GM21717 (cell line): ENCODE measurements around the gene RPL39L.
A peak's percentile ranks its signal among the peaks of the same experiment; 100 is the strongest.

Source experiments
- ATAC-seq: cut with Tn5 transposase; IDR thresholded peaks from one replicate; pipeline ENCODE4 v1.9.1; 2021; ENCODE audit warnings: mild to moderate bottlenecking, moderate library complexity; ENCODE audit not compliant: unreplicated experiment

The RPL39L gene

DNA sequence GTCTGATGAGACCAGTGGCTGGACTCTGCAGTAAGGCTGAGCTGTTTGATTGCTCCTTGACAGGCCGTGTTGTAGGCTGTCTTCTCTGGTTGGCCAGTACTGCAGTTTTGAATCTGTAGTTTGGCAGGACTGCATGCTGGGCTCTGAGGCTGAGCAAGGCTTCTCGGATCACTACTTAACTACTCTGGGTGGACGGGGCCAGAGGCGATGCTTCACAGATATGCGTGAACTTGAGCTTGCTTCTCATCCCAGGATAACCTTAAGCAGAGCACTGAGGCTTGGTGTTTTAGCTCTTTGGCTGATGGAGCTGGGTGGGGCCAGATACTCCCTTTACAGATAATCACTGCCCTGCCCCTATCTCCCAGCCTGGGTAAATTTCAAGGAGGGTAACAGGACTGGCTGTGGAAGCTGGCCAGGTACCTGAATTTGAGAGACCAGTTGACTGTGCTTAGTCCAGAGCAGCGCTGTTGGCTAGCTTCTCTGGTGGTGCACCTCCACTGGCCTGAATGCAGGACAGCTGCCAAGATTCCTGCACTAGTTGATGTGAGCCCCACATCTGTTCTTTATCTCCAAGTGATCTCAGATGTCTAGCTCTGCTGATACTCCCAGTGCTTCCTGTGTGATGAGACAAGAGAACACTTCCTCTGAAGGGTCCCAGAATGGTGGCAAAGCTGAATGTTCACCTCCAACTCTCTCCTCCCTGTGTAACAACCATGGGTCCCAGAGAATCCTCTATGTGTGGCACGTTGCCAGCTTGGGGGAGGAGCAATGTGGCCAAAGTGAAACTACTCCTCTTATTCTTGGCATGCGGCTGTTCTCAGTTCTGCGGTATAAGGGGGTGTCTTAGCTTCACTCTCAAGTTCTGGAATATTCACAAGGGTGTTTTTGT lies 37.9 kb downstream of the RPL39L start:
- ATAC-seq, result peak; percentile 56

DNA sequence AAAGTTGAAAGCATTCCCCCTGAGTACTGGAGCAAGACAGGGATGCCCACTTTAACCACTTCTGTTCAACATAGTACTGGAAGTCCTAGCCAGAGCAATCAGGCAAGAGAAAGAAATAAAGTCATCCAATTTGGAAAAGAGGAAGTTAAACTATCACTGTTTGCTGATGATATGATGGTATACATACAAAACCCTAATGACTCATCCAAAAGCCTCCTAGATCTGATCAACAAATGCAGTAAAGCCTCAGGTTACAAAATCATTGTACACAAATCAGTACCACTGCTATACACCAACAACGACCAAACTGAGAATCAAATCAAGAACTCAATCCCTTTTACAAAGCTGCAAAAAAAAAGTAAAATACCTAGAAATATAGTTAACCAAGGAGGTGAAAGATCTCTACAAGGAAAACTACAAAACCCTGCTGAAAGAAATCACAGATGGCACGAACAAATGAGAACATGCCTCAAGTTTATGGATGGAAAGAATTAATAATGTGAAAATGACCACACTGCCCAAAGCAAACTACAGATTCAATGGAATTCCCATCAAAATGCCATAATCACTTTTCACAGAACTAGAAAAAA lies 40.3 kb downstream of the RPL39L start:
- no peak for ATAC-seq

DNA sequence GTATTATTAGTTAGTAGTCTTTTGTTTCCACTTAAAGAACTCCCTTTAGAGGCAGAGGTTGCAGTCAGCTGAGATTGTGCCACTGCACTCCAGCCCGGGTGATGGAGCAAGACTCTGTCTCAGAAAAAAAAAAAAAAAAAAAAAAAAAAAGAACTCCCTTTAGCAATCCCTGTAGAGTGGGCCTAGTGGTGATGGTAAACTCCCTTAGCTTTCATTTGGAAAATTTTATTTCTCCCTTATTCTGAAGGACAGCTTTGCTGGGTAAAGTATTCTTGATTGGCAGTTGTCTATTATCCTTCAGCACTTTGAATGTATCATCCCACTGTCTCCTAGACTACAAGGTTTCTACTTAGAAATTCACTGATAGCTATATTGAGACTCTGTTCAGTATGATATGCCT lies 46.0 kb downstream of the RPL39L start:
- no peak for ATAC-seq

DNA sequence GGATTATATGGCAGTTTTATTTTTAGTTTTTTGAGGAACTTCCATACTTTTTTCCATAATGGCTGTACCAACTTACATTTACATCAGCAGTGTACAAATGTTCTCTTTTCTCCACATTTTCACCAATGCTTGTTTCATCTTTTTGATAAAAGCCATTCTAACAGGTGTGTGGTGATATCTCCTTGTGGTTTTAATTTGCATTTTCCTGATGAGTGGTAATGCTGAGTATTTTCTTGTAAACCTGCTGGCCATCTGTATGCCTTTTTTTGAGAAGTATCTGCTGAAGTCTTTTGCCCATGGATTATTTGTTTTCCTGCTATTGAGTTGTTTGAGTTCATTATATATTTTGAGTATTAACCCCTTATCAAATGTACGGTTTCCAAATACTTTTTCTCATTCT lies 50.6 kb downstream of the RPL39L start:
- ATAC-seq, result no peak

DNA sequence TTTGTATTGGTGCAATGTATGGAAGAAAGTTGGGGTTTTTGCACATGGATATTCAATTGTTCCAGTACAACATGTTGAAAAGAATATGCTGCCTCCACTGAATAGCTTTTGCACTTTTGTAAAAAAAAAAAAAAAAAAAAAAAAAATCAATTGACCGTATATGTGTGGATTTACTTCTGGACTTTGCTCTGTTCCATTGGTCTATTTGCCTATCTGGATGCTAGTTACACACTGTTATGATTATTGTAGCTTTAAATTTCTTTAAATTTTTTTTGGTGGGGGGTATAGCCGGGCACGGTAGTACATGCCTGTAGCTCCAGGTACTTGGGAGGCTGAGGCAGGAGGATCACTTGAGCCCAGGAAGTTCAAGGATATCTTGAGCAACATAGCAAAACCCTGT lies 52.5 kb downstream of the RPL39L start:
- no peak for ATAC-seq

DNA sequence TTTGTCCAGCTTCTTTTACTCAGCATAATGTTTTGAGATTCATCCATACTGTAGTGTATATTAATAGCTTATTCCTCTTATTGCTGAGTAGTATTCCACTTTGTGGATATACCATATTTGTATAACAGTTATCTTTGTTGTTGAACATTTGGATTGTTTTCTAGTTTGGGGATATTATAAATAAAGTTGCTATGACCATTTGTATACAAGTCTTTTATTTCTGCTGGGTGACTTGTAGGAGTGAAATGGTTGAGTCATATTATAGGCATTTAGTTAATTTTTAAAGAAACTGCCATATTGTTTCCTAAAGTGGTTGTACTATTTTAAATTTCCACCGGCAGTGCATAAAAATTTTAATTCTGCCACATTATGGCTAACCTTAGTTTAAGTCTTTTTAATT lies 53.4 kb downstream of the RPL39L start:
- ATAC-seq, result no peak

DNA sequence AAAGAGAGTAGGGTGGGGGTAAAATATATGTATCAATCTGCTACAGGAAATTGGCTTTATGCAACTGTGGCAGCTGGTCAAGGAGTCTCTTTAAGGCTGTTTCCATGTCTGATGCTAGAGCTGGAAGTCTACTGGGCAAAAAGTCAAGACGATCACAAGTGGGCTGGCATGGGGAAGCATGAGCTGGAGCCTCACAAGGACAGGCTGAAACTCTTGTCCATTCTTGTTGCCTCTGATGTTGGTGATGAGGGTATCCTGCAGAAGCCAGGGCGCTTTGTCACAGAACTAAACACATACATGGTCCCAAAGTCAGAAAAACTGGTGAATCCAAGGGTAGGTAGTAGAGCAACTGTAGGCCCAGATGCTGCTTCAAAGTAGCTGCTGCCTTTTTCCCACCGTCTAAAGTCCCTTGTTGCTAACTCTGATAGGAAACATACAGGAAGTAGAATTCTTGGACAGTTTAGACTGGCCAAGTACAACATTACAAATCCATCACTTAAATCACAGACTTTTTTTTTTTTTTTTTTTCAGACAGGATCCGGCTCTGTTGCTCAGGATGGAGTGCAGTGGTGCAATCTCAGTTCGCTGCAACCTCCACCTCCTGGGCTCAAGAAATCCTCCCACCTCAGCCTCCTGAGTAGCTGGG lies 54.2 kb downstream of the RPL39L start:
- no peak for ATAC-seq

DNA sequence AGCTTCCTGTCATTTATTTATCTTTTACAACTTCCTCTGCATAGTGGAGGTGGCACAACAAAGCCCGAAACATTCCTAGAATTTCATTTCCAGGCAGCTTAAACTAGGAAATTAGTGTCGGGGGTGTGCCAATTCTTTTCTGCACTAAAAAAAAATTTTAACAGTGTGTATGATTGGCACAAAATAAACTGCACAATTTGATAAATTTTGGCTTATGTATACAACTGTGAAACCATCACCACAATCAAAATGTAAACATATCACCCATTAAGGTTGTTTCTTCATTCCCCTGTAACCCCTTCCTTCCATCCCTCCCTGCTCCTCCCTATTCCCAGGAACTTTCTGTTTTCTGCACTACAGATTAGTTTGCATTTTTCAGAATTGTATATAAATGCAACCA lies 54.7 kb downstream of the RPL39L start:
- ATAC-seq, result no peak

DNA sequence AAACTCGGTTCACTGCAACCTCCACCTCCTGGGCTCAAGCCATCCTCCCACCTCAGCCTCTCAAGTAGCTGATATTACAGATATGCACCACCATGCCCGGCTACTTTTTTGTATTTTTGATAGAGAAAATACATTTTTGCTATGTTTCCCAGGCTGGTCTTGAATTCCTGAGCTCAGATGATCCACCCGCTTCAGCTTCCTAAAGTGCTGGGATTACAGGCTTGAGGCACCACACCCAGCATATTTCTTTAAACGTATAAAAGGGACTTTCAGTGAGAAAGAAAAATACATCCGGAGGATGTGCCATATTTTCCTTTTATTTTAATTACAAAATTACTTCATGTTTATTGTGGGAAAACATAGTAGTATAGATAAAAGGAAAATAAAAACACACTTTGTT lies 55.2 kb downstream of the RPL39L start:
- ATAC-seq, result no peak

DNA sequence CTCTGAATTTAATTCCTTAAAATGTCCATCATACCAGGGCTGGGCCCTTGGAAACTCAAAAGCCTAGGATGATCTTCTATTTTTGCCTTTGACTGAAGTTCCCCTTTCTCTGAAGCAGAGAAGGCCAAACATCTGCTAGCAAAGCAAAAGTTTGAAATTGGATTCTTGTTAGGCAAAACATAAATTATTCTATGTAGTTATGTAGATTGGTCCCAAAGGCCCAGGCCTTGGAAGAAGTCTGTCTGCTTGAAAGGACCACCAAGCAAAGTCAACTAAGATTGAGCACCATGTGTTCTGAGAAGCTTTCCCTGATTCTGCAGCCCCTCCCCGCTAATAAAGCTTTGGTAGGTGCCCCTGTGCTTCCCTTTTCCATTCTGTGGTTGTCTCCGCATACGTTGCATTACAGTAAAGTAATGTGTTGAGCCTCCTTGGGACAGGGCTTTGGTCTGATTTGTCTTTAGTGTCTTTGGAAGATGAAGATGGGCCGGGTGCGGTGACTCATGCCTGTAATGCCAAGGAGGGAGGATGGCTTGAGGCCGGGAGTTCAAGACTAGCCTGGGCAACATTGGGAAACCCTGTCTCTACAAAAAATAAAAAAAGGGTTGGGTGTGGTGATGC lies 56.4 kb downstream of the RPL39L start:
- ATAC-seq, result no peak

DNA sequence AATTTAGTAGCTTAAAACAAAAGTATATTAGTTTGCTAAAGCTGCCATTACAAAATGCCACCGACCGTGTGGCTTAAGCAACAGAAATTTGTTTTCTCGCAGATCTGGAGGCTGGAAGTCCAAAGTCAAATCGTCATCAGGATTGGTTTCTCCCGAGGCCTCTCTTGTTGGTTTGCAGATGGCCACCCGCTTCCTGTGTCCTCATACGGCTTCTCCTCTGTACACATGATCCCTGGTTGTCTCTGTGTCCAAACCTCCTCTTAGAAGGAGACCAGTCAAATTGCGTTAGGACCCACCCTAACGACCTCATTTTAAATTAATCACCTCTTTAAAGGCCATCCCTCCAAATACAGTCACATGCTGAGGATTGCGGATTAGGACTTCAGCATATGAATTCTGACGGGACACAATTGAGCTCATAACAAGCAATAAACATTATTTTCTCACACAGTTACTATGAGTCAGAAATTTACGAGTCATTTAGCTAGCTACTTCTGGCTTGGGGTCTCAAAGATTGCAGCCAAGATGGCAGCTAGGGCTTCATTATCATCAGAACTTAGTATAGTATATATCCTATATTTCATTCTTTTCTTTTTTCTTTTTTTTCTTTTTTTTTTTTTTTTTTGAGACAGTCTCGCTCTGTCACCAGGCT lies 58.4 kb downstream of the RPL39L start:
- ATAC-seq, result no peak

DNA sequence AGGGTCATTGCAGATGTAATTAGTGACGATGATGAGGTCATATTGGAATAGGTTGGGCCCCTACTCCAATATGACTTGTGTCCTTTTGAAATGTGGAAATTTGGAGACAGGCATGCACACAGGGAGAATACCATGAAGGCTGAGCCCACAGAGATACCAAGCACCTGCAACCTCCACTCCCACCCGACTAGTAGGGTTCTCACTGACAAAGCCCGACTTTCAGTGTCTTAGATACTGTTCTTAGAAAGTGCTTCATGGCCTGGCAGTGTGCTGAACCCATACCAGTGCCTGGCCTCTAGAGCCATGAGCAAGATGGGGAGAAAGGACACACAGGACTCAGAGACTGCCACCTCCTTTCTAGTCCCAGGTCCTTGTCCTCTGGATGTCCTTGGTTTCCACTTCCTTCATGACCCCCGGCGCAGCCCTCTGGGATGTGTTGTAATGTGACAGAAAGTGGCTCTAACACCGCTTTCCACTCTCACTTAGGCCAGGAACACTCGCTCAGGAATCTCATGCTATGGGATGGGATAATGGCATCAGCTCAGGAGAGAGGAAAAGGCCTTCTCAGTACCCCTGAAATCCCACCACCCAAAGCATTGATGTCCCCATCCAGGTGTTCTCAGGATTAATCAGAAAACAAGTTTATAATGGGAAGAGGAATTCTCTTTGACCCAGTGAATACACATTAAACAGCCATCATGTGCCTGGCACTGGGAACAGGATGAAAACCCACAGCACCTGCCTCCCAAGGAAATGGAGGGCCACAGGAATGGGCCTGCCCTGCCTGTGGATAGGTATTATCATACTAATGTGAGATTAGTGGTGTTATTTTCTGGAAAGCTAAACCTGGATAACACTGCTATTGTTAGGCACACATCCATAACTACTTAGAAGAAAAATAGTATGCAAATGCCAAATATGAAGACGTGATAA lies 59.9 kb downstream of the RPL39L start:
- no peak for ATAC-seq

DNA sequence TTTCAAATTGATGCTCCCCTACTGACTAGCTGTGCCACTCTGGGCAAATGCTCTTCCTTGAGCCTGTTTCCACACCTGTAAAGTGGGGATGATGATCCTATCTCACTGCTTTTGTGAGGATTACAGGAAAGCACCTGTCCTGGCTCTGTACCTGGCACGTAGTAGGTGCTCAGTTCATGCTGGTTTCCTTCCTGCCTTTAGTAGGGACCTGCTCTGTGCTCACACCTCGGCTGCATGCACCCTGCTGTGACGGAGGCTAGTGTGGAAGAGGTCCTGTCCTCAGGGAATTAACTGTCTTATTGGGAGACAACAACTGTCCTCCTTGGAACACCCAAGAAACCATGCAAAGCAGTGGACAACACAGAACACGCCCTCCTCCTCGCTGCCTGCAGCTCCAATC lies 61.8 kb downstream of the RPL39L start:
- no peak for ATAC-seq

DNA sequence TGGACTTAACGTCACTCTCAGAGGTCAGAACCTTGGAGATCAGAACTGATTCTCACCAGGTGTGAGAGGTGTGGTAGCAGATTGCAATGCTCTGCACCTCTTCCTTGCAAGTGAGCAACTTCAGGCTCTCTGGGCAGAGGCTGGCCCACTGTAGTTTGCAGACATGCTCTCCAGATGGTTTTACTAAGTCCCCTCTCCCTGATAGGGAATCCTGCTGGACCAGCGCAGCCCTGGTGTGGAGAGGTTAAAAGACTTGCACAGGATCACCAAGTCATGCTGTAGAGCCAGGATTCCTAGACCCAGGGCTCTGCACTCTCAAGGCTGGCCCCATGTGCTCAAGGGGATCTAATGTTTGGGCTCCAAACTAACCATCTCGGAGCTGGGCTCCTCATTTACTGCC lies 62.2 kb downstream of the RPL39L start:
- no peak for ATAC-seq

DNA sequence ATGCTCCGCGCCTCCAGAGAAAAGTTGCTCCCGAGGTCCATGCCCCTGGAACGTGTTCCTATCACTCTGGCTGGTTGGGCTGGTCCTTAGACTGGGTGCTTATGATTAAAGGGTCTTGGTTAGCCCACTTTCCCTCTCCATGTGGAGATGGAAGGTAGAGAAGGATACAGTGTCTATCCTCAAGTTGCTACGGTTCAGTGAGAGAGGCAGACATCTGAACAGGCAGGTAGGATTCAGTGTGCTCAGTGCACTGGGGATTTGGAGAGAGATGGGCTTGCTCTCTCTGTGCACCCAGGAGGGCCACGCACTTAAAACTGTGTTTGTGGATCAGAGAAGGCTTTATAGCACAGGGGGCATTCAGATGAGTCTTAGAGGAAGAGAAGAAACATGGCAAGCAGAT lies 63.0 kb downstream of the RPL39L start:
- ATAC-seq, result no peak

DNA sequence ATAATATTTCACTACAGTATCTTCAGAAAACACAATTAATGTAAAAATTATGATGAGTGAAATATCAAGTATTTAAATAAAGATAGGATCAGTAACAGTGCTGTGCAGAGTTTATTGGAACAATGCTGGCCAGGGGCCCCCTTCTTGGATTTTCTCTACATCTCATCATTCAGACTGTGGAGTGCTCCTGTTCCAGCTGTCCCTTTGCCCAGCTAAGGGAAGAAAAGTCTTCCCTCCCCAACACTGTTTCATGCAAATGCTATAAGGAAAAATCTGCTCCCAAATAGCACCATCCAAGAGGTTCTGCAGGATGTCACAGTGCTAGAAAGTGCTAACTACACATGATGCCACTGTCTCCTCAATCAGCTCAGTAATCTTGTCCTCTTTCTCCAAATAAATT lies 64.5 kb downstream of the RPL39L start:
- ATAC-seq, result no peak

DNA sequence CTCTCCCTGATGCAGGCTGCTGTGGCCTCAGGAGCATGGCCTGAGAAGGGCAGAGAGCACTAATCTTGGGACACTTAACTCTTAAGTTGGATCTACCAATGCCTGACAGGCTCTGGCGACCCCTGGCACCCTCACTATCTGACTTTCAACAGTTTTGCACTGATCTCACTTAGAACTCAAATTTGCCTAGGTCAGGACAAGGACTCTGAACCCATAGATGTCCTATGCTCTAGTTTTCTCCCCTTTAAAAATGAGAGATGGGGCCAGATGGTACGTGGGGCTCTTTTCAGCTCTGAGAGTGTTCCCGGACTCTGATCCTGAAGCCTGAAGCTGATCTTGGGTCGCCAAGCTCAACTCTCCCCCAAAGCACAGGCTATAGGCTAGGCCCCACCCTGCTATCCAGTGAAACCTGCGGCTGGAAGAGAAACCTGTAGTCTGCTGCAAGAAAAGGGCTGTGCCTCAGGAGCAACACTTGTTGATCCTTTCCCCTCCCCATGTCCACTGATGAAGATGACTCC lies 65.7 kb downstream of the RPL39L start:
- ATAC-seq, result no peak

DNA sequence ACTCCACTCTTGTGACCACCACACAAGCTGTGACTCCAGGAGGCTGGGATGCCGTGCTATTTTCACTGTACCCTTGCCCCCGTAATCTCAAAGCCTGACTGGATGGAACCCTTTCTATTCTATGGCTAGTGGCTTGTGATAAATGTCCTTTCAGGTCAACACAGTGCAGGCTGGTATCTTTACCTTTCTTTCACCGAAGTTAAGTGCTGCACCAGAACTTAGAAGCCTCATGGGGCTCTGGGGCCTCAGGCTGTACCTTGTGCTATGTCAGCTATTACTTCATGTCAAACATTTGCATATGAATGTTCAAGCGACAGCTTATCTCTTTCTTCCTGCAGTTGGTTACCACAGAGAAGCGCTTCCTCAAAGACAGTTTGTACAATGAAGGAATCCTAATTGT lies 66.8 kb downstream of the RPL39L start:
- ATAC-seq, result no peak

DNA sequence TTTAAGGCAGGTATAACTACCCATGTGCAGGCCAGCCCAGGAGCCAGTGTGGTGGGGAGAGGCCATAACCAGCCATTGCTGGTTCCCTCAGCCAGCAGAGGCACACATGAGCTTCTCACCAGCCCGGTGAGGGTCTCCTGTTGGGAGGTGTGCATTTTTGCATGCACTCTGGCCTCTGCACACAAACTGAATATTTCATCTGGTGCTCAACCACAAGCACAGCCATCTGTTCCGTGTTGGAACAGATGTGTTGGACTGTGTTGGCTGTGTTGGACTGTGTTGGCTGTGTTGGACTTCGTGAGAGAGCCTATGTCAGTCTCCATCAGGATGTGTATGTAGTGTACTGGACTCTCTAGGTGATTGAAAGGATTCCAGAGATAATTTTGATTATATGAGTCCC lies 67.2 kb downstream of the RPL39L start:
- no peak for ATAC-seq
